Testis (tissue), 3 donors: ENCODE results near the gene LACTB. TPM values are rescaled to one million over a fixed set of nuclear protein-coding genes. Genes with fewer than 3 reads are reported as not detected.

ENCODE experiments used
- DNase-seq: peaks from one replicate; pipeline ENCODE4 v3.0.0-alpha.2; 2019
- H3K27ac ChIP-seq, 2 donors: fragments of 200-600 bp; sonication (generic); one replicate each; pipeline ENCODE4 v1.5.1; 2019
- H3K27me3 ChIP-seq: fragments of 200-600 bp; sonication (generic); one replicate; pipeline ENCODE4 v1.5.1; 2019
- H3K36me3 ChIP-seq: fragments of 200-600 bp; sonication (generic); one replicate; pipeline ENCODE4 v1.5.1; 2017; ENCODE audit warnings: low read depth; ENCODE audit errors: missing control alignments
- H3K4me1 ChIP-seq: fragments of 200-600 bp; sonication (generic); one replicate; pipeline ENCODE4 v1.5.1; 2019
- H3K4me3 ChIP-seq, 2 donors: fragments of 200-600 bp; sonication (generic); one replicate each; pipeline ENCODE4 v1.5.1; 2017 to 2019
- H3K9me3 ChIP-seq: fragments of 200-600 bp; sonication (generic); one replicate; pipeline ENCODE4 v1.5.1; 2017
- POLR2A ChIP-seq: fragments of 450-650 bp; IDR thresholded peaks from one replicate; pipeline ENCODE4 v1.6.1; 2017; ENCODE audit warnings: antibody characterized with exemption, mild to moderate bottlenecking, moderate library complexity
- WGBS, 2 donors: methylation state at CpG; one replicate each; pipeline ENCODE4 v1.1.5; 2018; 5-methylcytosine and 5-hydroxymethylcytosine counted together
- intact Hi-C: fragments of 100-400 bp; cut with DNase I; formaldehyde crosslinking; loops from one replicate; pipeline ENCODE4 v1.15.1; 2023; ENCODE audit warnings: low total_unique reads
- polyA plus RNA-seq: library from polyadenylated mRNA; stranded (reverse); fragments of 350-450 nt; fragmentation: Illumina TruSeq; extraction: RNeasy Lipid Tissue Mini Kit (QIAGEN cat#74804); gene quantifications from one replicate; pipeline ENCODE4 v1.2.3, GENCODE V29; 2014; ENCODE audit warnings: low read depth, low replicate concordance; ENCODE audit not compliant: insufficient read depth
- total RNA-seq, 2 donors: library from RNA; depleted of rRNA; stranded (reverse); fragments of >200 nt; gene quantifications; one replicate each; pipeline ENCODE4 v1.2.3, GENCODE V29; 2016
- TF ChIP-seq, protein P1 (sequence below), 3 experiments: fragments of 450-650 bp in 2 of 3; fragments of 200-600 bp in 1 of 3; sonication (generic) in 1 of 3; IDR thresholded peaks; one replicate each; pipeline ENCODE4 v1.5.1; 2016 to 2019; ENCODE audit warnings: antibody characterized with exemption in 3 of 3, mild to moderate bottlenecking in 2 of 3, moderate library complexity in 1 of 3

The LACTB gene
- total and polyA plus RNA-seq, 3 donors from 2014 or later, result 8.9 to 24.7 (median 17.1) TPM

DNA sequence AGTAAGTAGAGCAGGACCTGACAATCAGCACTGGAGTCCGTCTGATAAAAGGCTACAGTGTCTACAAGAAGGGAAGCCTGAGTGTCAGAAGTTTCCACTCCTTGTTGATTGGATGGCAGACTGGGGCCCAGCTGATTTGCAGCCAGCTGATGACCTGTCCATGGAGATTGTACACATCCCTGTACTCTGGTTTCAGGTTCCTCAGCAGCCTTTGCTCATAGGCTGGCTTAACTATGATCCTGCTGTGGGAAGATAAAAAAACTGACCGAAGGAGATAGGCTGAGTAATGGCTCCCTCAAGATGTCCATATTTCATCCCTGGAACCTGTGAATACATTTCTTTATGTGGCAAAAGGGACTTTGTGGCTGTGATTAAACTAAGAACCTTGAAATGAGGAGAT lies 11.7 kb upstream of the LACTB start:
- DNase-seq, result no peak
- 63 to 86% methylated on average over 2 of the region's 2 CpGs for WGBS, 2 donors
- Histone ChIP-seq H3K9me3 (no peaks in the 10 kb centered on the region), H3K27me3 (no peaks in the 10 kb centered on the region), H3K27ac (no peak overlapping the region), H3K4me1 (peaks cover 2% of the 10 kb centered on the region), H3K36me3 (no peaks in the 10 kb centered on the region), H3K4me3 (no peak overlapping the region)
- intact Hi-C loops, result no loop called here
- TF ChIP-seq POLR2A, result no peak
- TF ChIP-seq, protein P1, sequence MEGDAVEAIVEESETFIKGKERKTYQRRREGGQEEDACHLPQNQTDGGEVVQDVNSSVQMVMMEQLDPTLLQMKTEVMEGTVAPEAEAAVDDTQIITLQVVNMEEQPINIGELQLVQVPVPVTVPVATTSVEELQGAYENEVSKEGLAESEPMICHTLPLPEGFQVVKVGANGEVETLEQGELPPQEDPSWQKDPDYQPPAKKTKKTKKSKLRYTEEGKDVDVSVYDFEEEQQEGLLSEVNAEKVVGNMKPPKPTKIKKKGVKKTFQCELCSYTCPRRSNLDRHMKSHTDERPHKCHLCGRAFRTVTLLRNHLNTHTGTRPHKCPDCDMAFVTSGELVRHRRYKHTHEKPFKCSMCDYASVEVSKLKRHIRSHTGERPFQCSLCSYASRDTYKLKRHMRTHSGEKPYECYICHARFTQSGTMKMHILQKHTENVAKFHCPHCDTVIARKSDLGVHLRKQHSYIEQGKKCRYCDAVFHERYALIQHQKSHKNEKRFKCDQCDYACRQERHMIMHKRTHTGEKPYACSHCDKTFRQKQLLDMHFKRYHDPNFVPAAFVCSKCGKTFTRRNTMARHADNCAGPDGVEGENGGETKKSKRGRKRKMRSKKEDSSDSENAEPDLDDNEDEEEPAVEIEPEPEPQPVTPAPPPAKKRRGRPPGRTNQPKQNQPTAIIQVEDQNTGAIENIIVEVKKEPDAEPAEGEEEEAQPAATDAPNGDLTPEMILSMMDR (IDR thresholded peaks at IDR 0.05), result no peak

DNA sequence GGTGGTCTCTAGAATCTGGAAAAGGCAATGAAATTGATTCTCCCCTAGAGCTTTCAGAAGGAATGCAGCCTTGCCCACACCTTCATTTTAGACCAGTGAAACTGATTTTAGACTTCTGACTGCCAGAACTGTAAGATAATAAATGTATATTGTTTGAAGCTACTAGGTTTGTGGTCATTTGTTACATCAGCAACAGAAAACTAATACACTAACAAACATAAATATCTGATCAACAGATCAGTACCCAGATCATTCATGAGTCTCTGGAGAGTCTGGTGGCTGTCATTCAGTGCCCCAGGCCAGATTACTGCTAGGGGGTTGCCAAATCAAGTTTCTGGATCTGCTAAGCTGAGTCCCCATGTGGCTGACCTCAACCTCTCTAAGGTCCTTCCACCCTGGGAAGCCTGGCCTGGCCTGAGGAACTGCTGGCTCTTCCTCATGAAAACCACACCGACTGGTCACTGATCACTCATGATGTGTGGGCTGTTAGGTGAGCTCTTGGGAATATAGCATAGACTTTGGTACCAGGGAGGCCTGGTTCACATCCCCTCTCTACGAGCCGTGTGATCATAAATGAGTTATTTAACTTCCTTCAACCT lies 11.1 kb upstream of the LACTB start:
- H3K4me3 ChIP-seq, result no peak overlapping the region
- 82 to 91% methylated on average over 3 of the region's 3 CpGs for WGBS, 2 donors
- no peaks in the 10 kb centered on the region for H3K9me3 ChIP-seq
- no peaks in the 10 kb centered on the region for H3K36me3 ChIP-seq
- no peak for DNase-seq
- peaks cover 2% of the 10 kb centered on the region for H3K4me1 ChIP-seq
- H3K27ac ChIP-seq, result no peak overlapping the region
- H3K27me3 ChIP-seq, result no peaks in the 10 kb centered on the region
- intact Hi-C loops, result no loop called here
- TF ChIP-seq, protein P1 (IDR thresholded peaks at IDR 0.05), result no peak
- TF ChIP-seq POLR2A, result no peak

GRCh38 chr15:63111481-63111880 lies 10.2 kb upstream of the LACTB start:
- intact Hi-C loops, result no loop called here
- no peak for TF ChIP-seq POLR2A
- TF ChIP-seq, protein P1 (IDR thresholded peaks at IDR 0.05), result no peak
- Histone ChIP-seq H3K36me3 (no peaks in the 10 kb centered on the region), H3K4me3 (no peak overlapping the region), H3K27me3 (no peaks in the 10 kb centered on the region), H3K9me3 (no peaks in the 10 kb centered on the region), H3K4me1 (peaks cover 2% of the 10 kb centered on the region), H3K27ac (no peak overlapping the region)
- DNase-seq, result no peak

DNA sequence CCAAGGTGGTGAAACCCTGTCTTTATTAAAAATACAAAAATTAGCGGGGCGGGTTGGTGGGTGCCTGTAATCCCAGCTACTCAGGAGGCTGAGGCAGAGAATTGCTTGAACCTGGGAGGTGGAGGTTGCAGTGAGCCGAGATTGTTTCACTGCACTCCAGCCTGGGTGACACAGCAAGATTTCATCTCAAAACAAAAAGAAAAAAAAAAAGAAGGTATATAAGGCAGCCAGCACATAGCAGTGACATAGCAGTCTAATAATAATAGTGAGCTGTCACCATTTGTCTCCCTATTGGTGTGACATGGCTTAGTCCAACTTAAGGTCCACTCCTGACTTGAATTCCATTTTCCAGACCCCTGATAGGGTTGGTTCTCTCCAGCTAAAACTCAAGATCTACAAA lies 8.8 kb upstream of the LACTB start:
- 87 to 93% methylated on average over 3 of the region's 3 CpGs for WGBS, 2 donors
- no peak overlapping the region for H3K27ac ChIP-seq
- no peak for TF ChIP-seq POLR2A
- TF ChIP-seq, protein P1 (IDR thresholded peaks at IDR 0.05), result no peak
- no peak for DNase-seq
- H3K36me3 ChIP-seq, result no peaks in the 10 kb centered on the region
- no peaks in the 10 kb centered on the region for H3K27me3 ChIP-seq
- no peak overlapping the region for H3K4me3 ChIP-seq
- intact Hi-C loops, result no loop called here
- H3K9me3 ChIP-seq, result no peaks in the 10 kb centered on the region
- no peaks in the 10 kb centered on the region for H3K4me1 ChIP-seq

GRCh38 chr15:63114465-63114864 lies 7.2 kb upstream of the LACTB start:
- TF ChIP-seq POLR2A, result no peak
- TF ChIP-seq, protein P1 (IDR thresholded peaks at IDR 0.05), result no peak
- Histone ChIP-seq H3K4me3 (no peak overlapping the region), H3K36me3 (no peaks in the 10 kb centered on the region), H3K27me3 (no peaks in the 10 kb centered on the region), H3K9me3 (no peaks in the 10 kb centered on the region), H3K27ac (no peak overlapping the region), H3K4me1 (no peaks in the 10 kb centered on the region)
- DNase-seq, result no peak
- intact Hi-C loops, result no loop called here
- 69 to 87% methylated on average over 2 of the region's 2 CpGs for WGBS, 2 donors
